GM23248 (cell line): ENCODE results near the gene DKK3. TPM values are rescaled to one million over a fixed set of nuclear protein-coding genes. Genes with fewer than 3 reads are reported as not detected.

Experiments
- DNase-seq: peaks from one replicate; pipeline ENCODE4 v3.0.0-alpha.2; 2015
- H2AFZ ChIP-seq: fragments of 200-600 bp; sonication (generic); 2 replicates; pipeline ENCODE4 v1.6.1; 2016; ENCODE audit warnings: antibody characterized with exemption
- H3F3A ChIP-seq: fragments of 200-600 bp; sonication (generic); 2 replicates; pipeline ENCODE4 v1.6.1; 2016; ENCODE audit warnings: mild to moderate bottlenecking, antibody characterized with exemption, mixed run types; ENCODE audit not compliant: insufficient read depth
- H3K27ac ChIP-seq: fragments of 200-600 bp; sonication (generic); 2 replicates; pipeline ENCODE4 v1.5.1; 2016; ENCODE audit warnings: mild to moderate bottlenecking
- H3K27me3 ChIP-seq: fragments of 200-600 bp; sonication (generic); replicated peaks from 2 replicates; pipeline ENCODE4 v1.6.1; 2016; ENCODE audit warnings: mild to moderate bottlenecking; ENCODE audit not compliant: insufficient read depth
- H3K36me3 ChIP-seq: fragments of 200-600 bp; sonication (generic); 2 replicates; pipeline ENCODE4 v1.6.1; 2016; ENCODE audit warnings: low read depth, mild to moderate bottlenecking
- H3K4me1 ChIP-seq: fragments of 200-600 bp; sonication (generic); 2 replicates; pipeline ENCODE4 v1.6.1; 2016; ENCODE audit warnings: mild to moderate bottlenecking; ENCODE audit not compliant: insufficient read depth
- H3K4me2 ChIP-seq: fragments of 200-600 bp; sonication (generic); one replicate; pipeline ENCODE4 v1.6.1; 2016; ENCODE audit warnings: mild to moderate bottlenecking; ENCODE audit not compliant: unreplicated experiment
- H3K4me3 ChIP-seq: fragments of 200-600 bp; sonication (generic); 2 replicates; pipeline ENCODE4 v1.5.1; 2016; ENCODE audit warnings: mild to moderate bottlenecking
- H3K79me2 ChIP-seq: fragments of 200-600 bp; sonication (generic); 2 replicates; pipeline ENCODE4 v1.6.1; 2016; ENCODE audit warnings: mild to moderate bottlenecking; ENCODE audit not compliant: insufficient read depth
- H3K9ac ChIP-seq: fragments of 200-600 bp; sonication (generic); 2 replicates; pipeline ENCODE4 v1.6.1; 2016; ENCODE audit warnings: mild to moderate bottlenecking
- H3K9me2 ChIP-seq: fragments of 200-600 bp; sonication (generic); 2 replicates; pipeline ENCODE4 v1.6.1; 2016; ENCODE audit warnings: mixed run types, mild to moderate bottlenecking, moderate library complexity; ENCODE audit not compliant: insufficient read depth
- H3K9me3 ChIP-seq: fragments of 200-600 bp; sonication (generic); one replicate; pipeline ENCODE4 v1.6.1; 2017; ENCODE audit warnings: low read depth
- H4K20me1 ChIP-seq: fragments of 200-600 bp; sonication (generic); 2 replicates; pipeline ENCODE4 v1.6.0; 2016; ENCODE audit not compliant: insufficient read depth
- EZH2 ChIP-seq: fragments of 200-600 bp; sonication (generic); IDR thresholded peaks from 2 replicates; pipeline ENCODE4 v1.6.1; 2018; ENCODE audit warnings: antibody characterized with exemption, mild to moderate bottlenecking; ENCODE audit not compliant: insufficient read depth, poor library complexity, severe bottlenecking
- EZH2phosphoT487 ChIP-seq: fragments of 200-600 bp; sonication (generic); IDR thresholded peaks from 2 replicates; pipeline ENCODE4 v1.6.1; 2018; ENCODE audit warnings: antibody characterized with exemption, moderate library complexity, mild to moderate bottlenecking, low read depth; ENCODE audit not compliant: insufficient read depth
- WGBS, 2 experiments: methylation state at CpG; one replicate each; pipeline ENCODE4 v1.1.6; 2015 to 2017; ENCODE audit warnings: low lambda C conversion rate in 2 of 2, low coverage in 1 of 2; ENCODE audit errors: missing lambda C conversion rate in 2 of 2; 5-methylcytosine and 5-hydroxymethylcytosine counted together
- in situ Hi-C: fragments of 300-500 bp; cut with MboI; formaldehyde crosslinking; loops from 2 replicates; pipeline ENCODE4 v1.15.0; 2020
- polyA plus RNA-seq: library from polyadenylated mRNA; unstranded; fragments of >200 nt; fragmentation: Nextera tagmentation; extraction: Ambion mirVana; gene quantifications from 2 replicates; pipeline ENCODE4 v1.2.1, GENCODE V29; 2016
- total RNA-seq: library from RNA; depleted of rRNA; stranded (reverse); fragments of >200 nt; shearing (Covaris generic); gene quantifications from 2 replicates; pipeline ENCODE4 v1.2.3, GENCODE V29; 2014

The DKK3 gene
- total and polyA plus RNA-seq, 2 experiments from 2014 or later: 225 to 237 TPM

DNA sequence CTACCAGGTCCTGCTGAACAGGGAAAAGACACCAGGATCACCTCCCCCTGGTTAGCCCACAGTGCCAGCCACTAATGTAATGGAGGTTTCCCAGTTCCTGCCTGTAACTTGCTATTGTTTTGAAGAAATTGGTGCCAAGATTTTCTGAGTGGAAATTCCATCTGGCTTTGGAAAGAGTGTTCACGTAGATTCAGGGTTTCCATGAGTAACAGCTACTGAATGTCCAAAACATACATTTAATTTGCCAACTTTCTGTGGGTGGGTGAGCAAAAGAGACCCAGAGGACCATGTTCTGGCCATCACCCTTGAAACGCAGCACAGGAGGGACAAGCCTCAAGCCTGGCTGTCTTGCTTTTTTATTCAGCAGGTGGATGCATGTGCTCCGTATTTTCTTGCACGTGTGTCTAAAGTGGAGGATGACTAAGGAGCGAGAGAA is 8.8 kb upstream of the DKK3 start:
- no peaks in the 10 kb centered on the region for H3K79me2 ChIP-seq
- H4K20me1 ChIP-seq: no peaks in the 10 kb centered on the region
- no peaks in the 10 kb centered on the region for H3K9me3 ChIP-seq
- H3K27me3 ChIP-seq: no peaks in the 10 kb centered on the region
- no peaks in the 10 kb centered on the region for H3K9me2 ChIP-seq
- peak overlapping the region; percentile 53 for H3K4me2 ChIP-seq
- no peak for TF ChIP-seq EZH2
- no peak for TF ChIP-seq EZH2phosphoT487
- 1 to 3% methylated on average over 5 of the region's 5 CpGs for WGBS, 2 experiments
- peak overlapping the region; percentile 13; the same call in 1 of the 2 replicates for H3K9ac ChIP-seq
- H3K4me1 ChIP-seq: peaks cover 16% of the 10 kb centered on the region
- H2AFZ ChIP-seq: no peak overlapping the region
- H3F3A ChIP-seq: peaks cover 22% of the 10 kb centered on the region
- H3K36me3 ChIP-seq: no peaks in the 10 kb centered on the region
- peak; percentile 93 for DNase-seq
- H3K27ac ChIP-seq: peak overlapping the region; percentile 60
- H3K4me3 ChIP-seq: no peak overlapping the region
- in situ Hi-C loops: no loop called here

DNA sequence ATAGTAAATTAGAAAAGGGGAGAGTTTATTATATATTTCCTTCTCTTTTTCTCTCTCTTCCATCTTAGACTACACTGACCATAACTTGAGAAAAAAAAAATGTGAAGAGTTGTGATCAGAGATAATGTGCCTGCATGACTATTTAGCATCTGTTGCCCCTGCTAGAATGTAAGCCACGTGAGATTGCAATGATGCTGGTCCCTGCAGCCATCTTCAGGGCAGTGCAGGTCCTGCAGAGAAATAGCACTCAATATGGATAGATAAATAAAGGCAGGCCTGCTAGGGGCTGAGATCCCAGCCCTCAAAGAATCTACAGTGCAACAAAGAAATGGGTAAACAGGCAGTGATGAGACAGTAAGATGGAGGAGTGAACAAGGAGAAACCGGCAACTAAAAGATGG is 7.8 kb upstream of the DKK3 start:
- no peak overlapping the region for H3K4me2 ChIP-seq
- no peak overlapping the region for H3K27ac ChIP-seq
- H3K79me2 ChIP-seq: no peaks in the 10 kb centered on the region
- H4K20me1 ChIP-seq: no peaks in the 10 kb centered on the region
- no peaks in the 10 kb centered on the region for H3K36me3 ChIP-seq
- WGBS, 2 experiments: 79 to 82% methylated on average over 2 of the region's 2 CpGs
- peaks cover 22% of the 10 kb centered on the region for H3F3A ChIP-seq
- peaks cover 16% of the 10 kb centered on the region for H3K4me1 ChIP-seq
- no peak overlapping the region for H3K9ac ChIP-seq
- no peaks in the 10 kb centered on the region for H3K9me3 ChIP-seq
- in situ Hi-C loops: no loop called here
- H2AFZ ChIP-seq: no peak overlapping the region
- no peak overlapping the region for H3K4me3 ChIP-seq
- H3K9me2 ChIP-seq: no peaks in the 10 kb centered on the region
- DNase-seq: no peak
- TF ChIP-seq EZH2: no peak
- TF ChIP-seq EZH2phosphoT487: no peak
- H3K27me3 ChIP-seq: no peaks in the 10 kb centered on the region

DNA sequence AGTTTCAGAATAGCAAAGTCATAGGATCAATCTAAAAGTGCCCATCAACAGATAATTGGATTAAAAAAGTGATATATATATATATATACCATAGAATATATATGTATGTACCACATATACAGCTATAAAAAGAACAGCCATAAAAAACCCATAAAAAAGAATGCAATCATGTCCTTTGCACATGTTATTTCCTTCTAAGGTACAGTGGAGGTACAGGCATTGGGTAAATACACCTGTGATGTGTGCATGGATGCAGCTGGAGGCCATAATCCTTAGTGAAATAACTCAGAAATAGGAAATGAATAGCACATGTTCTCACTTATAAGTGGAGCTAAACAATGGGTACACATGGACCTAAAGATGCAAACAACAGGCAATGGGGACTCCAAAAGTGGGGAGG is 7.1 kb upstream of the DKK3 start:
- no peak overlapping the region for H3K4me2 ChIP-seq
- no peak overlapping the region for H2AFZ ChIP-seq
- H3K9me2 ChIP-seq: no peaks in the 10 kb centered on the region
- H3K79me2 ChIP-seq: no peaks in the 10 kb centered on the region
- no peaks in the 10 kb centered on the region for H3K36me3 ChIP-seq
- H4K20me1 ChIP-seq: no peaks in the 10 kb centered on the region
- H3K27me3 ChIP-seq: no peaks in the 10 kb centered on the region
- TF ChIP-seq EZH2phosphoT487 (no peak), EZH2 (no peak)
- no peak overlapping the region for H3K9ac ChIP-seq
- no peak overlapping the region for H3K4me3 ChIP-seq
- H3F3A ChIP-seq: peaks cover 22% of the 10 kb centered on the region
- no peak for DNase-seq
- H3K9me3 ChIP-seq: no peaks in the 10 kb centered on the region
- H3K27ac ChIP-seq: no peak overlapping the region
- H3K4me1 ChIP-seq: peaks cover 16% of the 10 kb centered on the region
- in situ Hi-C loops: no loop called here

DNA sequence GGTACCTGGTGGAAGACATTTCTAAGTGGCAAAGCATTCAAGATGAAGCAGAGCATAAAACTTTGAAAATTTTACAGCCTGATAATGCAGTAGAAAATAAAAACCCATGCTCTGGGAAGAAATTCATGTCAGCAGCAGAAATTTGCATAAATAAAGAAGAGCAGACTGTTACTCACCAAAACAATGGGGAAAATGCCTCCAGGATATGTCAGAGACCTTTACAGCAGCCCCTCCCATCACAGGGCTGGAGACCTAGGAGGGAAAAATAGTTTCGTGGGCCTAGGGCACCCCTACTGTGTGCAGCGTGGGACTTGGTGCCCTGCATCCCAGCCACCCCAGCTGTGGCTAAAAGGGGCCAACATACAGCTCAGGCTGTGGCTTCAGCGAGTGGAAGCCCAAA is 5.4 kb upstream of the DKK3 start:
- Histone ChIP-seq H3F3A (peaks cover 22% of the 10 kb centered on the region), H3K9ac (no peak overlapping the region), H3K27me3 (no peaks in the 10 kb centered on the region), H3K27ac (no peak overlapping the region), H3K79me2 (no peaks in the 10 kb centered on the region), H3K36me3 (no peaks in the 10 kb centered on the region), H3K4me3 (no peak overlapping the region), H3K9me2 (no peaks in the 10 kb centered on the region), H3K9me3 (no peaks in the 10 kb centered on the region), H2AFZ (no peak overlapping the region), H4K20me1 (no peaks in the 10 kb centered on the region), H3K4me2 (no peak overlapping the region), H3K4me1 (peaks cover 16% of the 10 kb centered on the region)
- peak; percentile 54 for DNase-seq
- in situ Hi-C loops: no loop called here
- TF ChIP-seq EZH2: no peak
- TF ChIP-seq EZH2phosphoT487: no peak
- WGBS, 2 experiments: 53 to 55% methylated on average over 3 of the region's 3 CpGs
